Smooth muscle cell (in vitro differentiated cells): Measurements from ENCODE around the gene ACBD6. TPM values are rescaled to one million over a fixed set of nuclear protein-coding genes. Genes with fewer than 3 reads are reported as not detected.
A peak's percentile ranks its signal among the peaks of the same experiment; 100 is the strongest.

ENCODE experiments used
- DNase-seq: peaks from one replicate; lab custom pipeline; 2025; ENCODE audit not compliant: unreplicated experiment; lab: John Stamatoyannopoulos, UW
- H2AFZ ChIP-seq: fragments of 200-600 bp; sonication (generic); 2 replicates; pipeline ENCODE4 v1.6.0; 2016; ENCODE audit warnings: antibody characterized with exemption, low read depth, mild to moderate bottlenecking
- H3F3A ChIP-seq: fragments of 200-600 bp; sonication (generic); 2 replicates; pipeline ENCODE4 v1.6.0; 2017; ENCODE audit warnings: antibody characterized with exemption, low read depth
- H3K27ac ChIP-seq: fragments of 200-600 bp; sonication (generic); 2 replicates; pipeline ENCODE4 v1.5.1; 2016; ENCODE audit warnings: low read depth, mild to moderate bottlenecking
- H3K27me3 ChIP-seq: fragments of 200-600 bp; sonication (generic); 2 replicates; pipeline ENCODE4 v1.6.1; 2016; ENCODE audit warnings: low read depth, mild to moderate bottlenecking
- H3K36me3 ChIP-seq: fragments of 200-600 bp; sonication (generic); 2 replicates; pipeline ENCODE4 v1.5.1; 2016; ENCODE audit warnings: low read depth
- H3K4me1 ChIP-seq: fragments of 200-600 bp; sonication (generic); 2 replicates; pipeline ENCODE4 v1.5.1; 2016; ENCODE audit warnings: low read depth
- H3K4me2 ChIP-seq: fragments of 200-600 bp; sonication (generic); 2 replicates; pipeline ENCODE4 v1.6.0; 2016; ENCODE audit warnings: mild to moderate bottlenecking
- H3K4me3 ChIP-seq: fragments of 200-600 bp; sonication (generic); 2 replicates; pipeline ENCODE4 v1.5.1; 2016; ENCODE audit warnings: mild to moderate bottlenecking
- H3K79me2 ChIP-seq: fragments of 200-600 bp; sonication (generic); 2 replicates; pipeline ENCODE4 v1.6.0; 2016; ENCODE audit warnings: low read depth, mild to moderate bottlenecking
- H3K9ac ChIP-seq: fragments of 200-600 bp; sonication (generic); 2 replicates; pipeline ENCODE4 v1.6.0; 2016; ENCODE audit warnings: low read depth
- H3K9me3 ChIP-seq: fragments of 200-600 bp; sonication (generic); replicated peaks from 2 replicates; pipeline ENCODE4 v1.5.1; 2016; ENCODE audit warnings: low read depth
- H4K20me1 ChIP-seq: fragments of 200-600 bp; sonication (generic); 2 replicates; pipeline ENCODE4 v1.6.0; 2016; ENCODE audit warnings: low read depth
- CTCF ChIP-seq: fragments of 200-600 bp; sonication (generic); IDR thresholded peaks from 2 replicates; pipeline ENCODE4 v1.5.1; 2017; ENCODE audit warnings: borderline replicate concordance, mild to moderate bottlenecking, antibody characterized with exemption; ENCODE audit not compliant: insufficient read depth, poor library complexity, severe bottlenecking
- whole genome bisulfite sequencing: methylation state at CpG from one replicate; pipeline ENCODE4 v1.1.7; 2016; ENCODE audit warnings: low lambda C conversion rate; 5-methylcytosine and 5-hydroxymethylcytosine counted together
- polyA plus RNA-seq: library from polyadenylated mRNA; unstranded; fragments of >200 nt; fragmentation: Nextera tagmentation; extraction: Ambion mirVana; gene quantifications from 2 replicates; pipeline ENCODE4 v1.2.1, GENCODE V29; 2016
- total RNA-seq: library from RNA; depleted of rRNA; stranded (reverse); fragments of >200 nt; gene quantifications from 2 replicates; pipeline ENCODE4 v1.2.3, GENCODE V29; 2014

The ACBD6 gene
- total and polyA plus RNA-seq, 2 experiments from 2014 or later = 44.1 to 48.7 TPM

GRCh38 chr1:180482425-180483275 lies 19.7 kb downstream of the ACBD6 start:
- H4K20me1 ChIP-seq = peaks cover 32% of the 10 kb centered on the region
- no peaks in the 10 kb centered on the region for H3K9me3 ChIP-seq
- H3K36me3 ChIP-seq = peaks cover 6% of the 10 kb centered on the region
- H2AFZ ChIP-seq = no peak overlapping the region
- TF ChIP-seq CTCF = peak; percentile 79
- H3K4me2 ChIP-seq = peak overlapping the region; percentile 55
- 25% methylated on average over 10 of the region's 10 CpGs for WGBS
- H3K4me1 ChIP-seq = no peaks in the 10 kb centered on the region
- no peak overlapping the region for H3K4me3 ChIP-seq
- H3K27ac ChIP-seq = no peak overlapping the region
- no peaks in the 10 kb centered on the region for H3K27me3 ChIP-seq
- no peak overlapping the region for H3K9ac ChIP-seq
- peaks cover 8% of the 10 kb centered on the region for H3K79me2 ChIP-seq
- H3F3A ChIP-seq = peaks cover 10% of the 10 kb centered on the region
- DNase-seq = no peak

- Histone ChIP-seq H3K9ac (no peak overlapping the region), H3K79me2 (peaks cover 20% of the 10 kb centered on the region), H3F3A (no peaks in the 10 kb centered on the region), H4K20me1 (peaks cover 22% of the 10 kb centered on the region), H3K36me3 (peaks cover 10% of the 10 kb centered on the region), H2AFZ (no peak overlapping the region), H3K4me2 (no peak overlapping the region), H3K9me3 (peaks cover 4% of the 10 kb centered on the region), H3K27ac (no peak overlapping the region), H3K4me1 (no peaks in the 10 kb centered on the region), H3K27me3 (no peaks in the 10 kb centered on the region), H3K4me3 (no peak overlapping the region)
- TF ChIP-seq CTCF = no peak
- no peak for DNase-seq
- 94% methylated on average over 1 of the region's 1 CpG for WGBS
Measured at GRCh38 chr1:180470031-180470430, 32.3 kb downstream of the ACBD6 start.

GRCh38 chr1:180468311-180468710 lies 34.1 kb downstream of the ACBD6 start:
- no peak for DNase-seq
- 97% methylated on average over 5 of the region's 5 CpGs for WGBS
- H4K20me1 ChIP-seq = peaks cover 17% of the 10 kb centered on the region
- H3K4me1 ChIP-seq = no peaks in the 10 kb centered on the region
- peaks cover 31% of the 10 kb centered on the region for H3K79me2 ChIP-seq
- no peak overlapping the region for H3K27ac ChIP-seq
- H3K4me3 ChIP-seq = no peak overlapping the region
- TF ChIP-seq CTCF = no peak
- no peaks in the 10 kb centered on the region for H3F3A ChIP-seq
- no peak overlapping the region for H3K4me2 ChIP-seq
- H2AFZ ChIP-seq = no peak overlapping the region
- H3K9ac ChIP-seq = no peak overlapping the region
- no peaks in the 10 kb centered on the region for H3K27me3 ChIP-seq
- peaks cover 10% of the 10 kb centered on the region for H3K36me3 ChIP-seq
- H3K9me3 ChIP-seq = peaks cover 14% of the 10 kb centered on the region
